HEK293T (cell line): ENCODE data around the gene ZNRF3.

Experiments used
- ARNT ChIP-seq: fragments of 450-650 bp; IDR thresholded peaks from 2 replicates; pipeline ENCODE4 v1.6.1; 2017; ENCODE audit warnings: mild to moderate bottlenecking
- SP1 ChIP-seq: fragments of 450-650 bp; IDR thresholded peaks from 2 replicates; pipeline ENCODE4 v1.6.1; 2017
- SUZ12 ChIP-seq: fragments of 450-650 bp; IDR thresholded peaks from 2 replicates; pipeline ENCODE4 v1.6.1; 2016; ENCODE audit warnings: mild to moderate bottlenecking

- TF ChIP-seq SUZ12 (no peak), SP1 (no peak), ARNT (no peak)
These were observed 160.7 kb downstream of the ZNRF3 start for GRCh38 chr22:29043906-29044575.
